HEK293 (cell line): ENCODE results near the gene TIGD7.

Experiments used
- CTCF ChIA-PET: fragments of 350-600 bp; formaldehyde crosslinking; extraction: SDS; loops from one replicate; lab custom pipeline; 2021; ENCODE audit warnings: antibody characterized with exemption; lab: Yijun Ruan, JAX
- POLR2A ChIA-PET: fragments of 300-600 bp; formaldehyde crosslinking; extraction: SDS; loops from one replicate; lab custom pipeline; 2020; ENCODE audit warnings: antibody characterized with exemption, inconsistent platforms; lab: Yijun Ruan, JAX
- H3K27ac ChIP-seq: fragments of 200-500 bp; sonication (Bioruptor generic); 2 replicates; pipeline ENCODE4 v1.5.1; 2014; ENCODE audit warnings: low read depth, low read length, control low read depth, inconsistent platforms; ENCODE audit errors: extremely low read depth
- H3K36me3 ChIP-seq, 2 experiments: fragments of 200-500 bp in 1 of 2; sonication (Bioruptor generic) in 1 of 2; 1 replicate in 1 of 2; 2 replicates in 1 of 2; pipeline ENCODE4 v1.5.1; 2014 to 2017; ENCODE audit warnings: inconsistent platforms in 2 of 2, low read length in 2 of 2; ENCODE audit not compliant: control insufficient read depth in 2 of 2, insufficient read depth in 1 of 2
- H3K4me1 ChIP-seq: fragments of 200-500 bp; sonication (Bioruptor generic); 2 replicates; pipeline ENCODE4 v1.5.1; 2014; ENCODE audit warnings: mild to moderate bottlenecking, low read length, inconsistent platforms; ENCODE audit not compliant: control insufficient read depth, insufficient read depth
- H3K4me3 ChIP-seq: 2 replicates; pipeline ENCODE4 v1.5.1; 2011; ENCODE audit warnings: low read depth, mild to moderate bottlenecking, control low read depth, low read length, moderate library complexity
- H3K9me3 ChIP-seq: fragments of 200-500 bp; sonication (Bioruptor generic); 2 replicates; pipeline ENCODE4 v1.5.1; 2014; ENCODE audit warnings: low read depth, low read length, inconsistent platforms; ENCODE audit not compliant: control insufficient read depth, insufficient read depth
- FEZF1 ChIP-seq: fragments of 450-650 bp; formaldehyde crosslinking; IDR thresholded peaks from 2 replicates; pipeline ENCODE4 v1.5.1; 2016; ENCODE audit warnings: missing biosample characterization, missing genetic modification characterization
- ZNF10 ChIP-seq: fragments of 450-650 bp; formaldehyde crosslinking; IDR thresholded peaks from 2 replicates; pipeline ENCODE4 v1.5.1; 2017; ENCODE audit warnings: missing biosample characterization, missing genetic modification characterization
- ZNF121 ChIP-seq: fragments of 450-650 bp; formaldehyde crosslinking; IDR thresholded peaks from 2 replicates; pipeline ENCODE4 v1.5.1; 2016; ENCODE audit warnings: missing biosample characterization, missing genetic modification characterization
- ZNF175 ChIP-seq: fragments of 450-650 bp; formaldehyde crosslinking; IDR thresholded peaks from 2 replicates; pipeline ENCODE4 v1.5.1; 2016; ENCODE audit warnings: missing biosample characterization, missing genetic modification characterization
- ZNF18 ChIP-seq: fragments of 450-650 bp; formaldehyde crosslinking; IDR thresholded peaks from 2 replicates; pipeline ENCODE4 v1.5.1; 2016; ENCODE audit warnings: missing biosample characterization, missing genetic modification characterization
- ZNF280D ChIP-seq: fragments of 450-650 bp; formaldehyde crosslinking; IDR thresholded peaks from 2 replicates; pipeline ENCODE4 v1.5.1; 2016; ENCODE audit warnings: missing biosample characterization, missing genetic modification characterization
- ZNF350 ChIP-seq: fragments of 450-650 bp; formaldehyde crosslinking; IDR thresholded peaks from 2 replicates; pipeline ENCODE4 v1.5.0; 2017; ENCODE audit warnings: missing biosample characterization, mild to moderate bottlenecking, missing genetic modification characterization
- ZNF362 ChIP-seq: fragments of 450-650 bp; formaldehyde crosslinking; IDR thresholded peaks from 2 replicates; pipeline ENCODE4 v1.5.1; 2016; ENCODE audit warnings: missing biosample characterization, missing genetic modification characterization
- ZNF449 ChIP-seq: fragments of 450-650 bp; formaldehyde crosslinking; IDR thresholded peaks from 2 replicates; pipeline ENCODE4 v1.5.1; 2017; ENCODE audit warnings: missing biosample characterization, mild to moderate bottlenecking, missing genetic modification characterization, moderate library complexity
- ZNF529 ChIP-seq: fragments of 450-650 bp; formaldehyde crosslinking; IDR thresholded peaks from 2 replicates; pipeline ENCODE4 v1.5.1; 2017; ENCODE audit warnings: missing genetic modification characterization, missing biosample characterization; ENCODE audit not compliant: insufficient replicate concordance
- ZNF555 ChIP-seq: fragments of 450-650 bp; formaldehyde crosslinking; conservative IDR thresholded peaks from 2 replicates; pipeline ENCODE4 v1.5.1; 2017; ENCODE audit warnings: missing biosample characterization, mild to moderate bottlenecking, missing genetic modification characterization, inconsistent platforms
- ZNF692 ChIP-seq: fragments of 450-650 bp; formaldehyde crosslinking; IDR thresholded peaks from 2 replicates; pipeline ENCODE4 v1.5.1; 2016; ENCODE audit warnings: missing biosample characterization, missing genetic modification characterization
- ZNF76 ChIP-seq: fragments of 450-650 bp; formaldehyde crosslinking; IDR thresholded peaks from 2 replicates; pipeline ENCODE4; 2016; ENCODE audit warnings: low read depth, missing biosample characterization, missing genetic modification characterization, borderline replicate concordance

Gene TIGD7

GRCh38 chr16:3281222-3281820 lies 23.9 kb downstream of the TIGD7 start (continued):
- no peak for TF ChIP-seq ZNF280D (tag by site-specific recombination)
- no peak for TF ChIP-seq ZNF76 (tag by site-specific recombination)

- POLR2A ChIA-PET: interaction anchor here (1.2 kb wide), 1 partner anchor 12 kb away, joined by 3 read pairs; no protein-coding TSS in a partner anchor
- Histone ChIP-seq H3K4me3 (no peak overlapping the region), H3K9me3 (no peaks in the 10 kb centered on the region), H3K36me3 (no peaks in the 10 kb centered on the region), H3K4me1 (no peaks in the 10 kb centered on the region), H3K27ac (no peak overlapping the region)
- 0 out of 2 replicates have a peak, but pooled peaks have one; percentile 43 for TF ChIP-seq ZNF121 (tag by site-specific recombination)
- no peak for TF ChIP-seq ZNF362 (tag by site-specific recombination)
- no peak for TF ChIP-seq ZNF555 (tag by site-specific recombination)
- CTCF ChIA-PET: interaction anchor here (3.9 kb wide), 1 partner anchor 10 kb away, joined by 25 read pairs; no protein-coding TSS in a partner anchor
These were observed 28.6 kb downstream of the TIGD7 start for GRCh38 chr16:3276679-3277078.

GRCh38 chr16:3274947-3275346 lies 30.3 kb downstream of the TIGD7 start:
- TF ChIP-seq ZNF350 (peak; percentile 86), ZNF529 (tag by site-specific recombination) (no peak)
- Histone ChIP-seq H3K4me1 (no peaks in the 10 kb centered on the region), H3K36me3 (no peaks in the 10 kb centered on the region), H3K4me3 (no peak overlapping the region), H3K27ac (no peak overlapping the region), H3K9me3 (no peaks in the 10 kb centered on the region)
- POLR2A ChIA-PET: no interaction called here
- CTCF ChIA-PET: no interaction called here

- no peaks in the 10 kb centered on the region for H3K36me3 ChIP-seq
- ChIA-PET POLR2A (interaction anchor here (0.6 kb wide), 1 partner anchor 10 kb away, joined by 3 read pairs; no protein-coding TSS in a partner anchor), CTCF (no interaction called here)
- no peak overlapping the region for H3K27ac ChIP-seq
- H3K9me3 ChIP-seq: no peaks in the 10 kb centered on the region
- no peaks in the 10 kb centered on the region for H3K4me1 ChIP-seq
- no peak overlapping the region for H3K4me3 ChIP-seq
- TF ChIP-seq ZNF692 (tag by site-specific recombination): no peak
- TF ChIP-seq ZNF10: no peak
- no peak for TF ChIP-seq FEZF1
- TF ChIP-seq ZNF175 (tag by site-specific recombination): no peak
- TF ChIP-seq ZNF18 (tag by site-specific recombination): no peak
- no peak for TF ChIP-seq ZNF280D (tag by site-specific recombination)
- TF ChIP-seq ZNF449: no peak
These were observed 30.7 kb downstream of the TIGD7 start for GRCh38 chr16:3274490-3274889.
